Measurements from ENCODE around the gene SARS1.
"Not testable (repeated sequence)": the region's sequence is repeated elsewhere in the genome, so short reads cannot be mapped to it uniquely, and the experiment has no call there.

SARS1 gene

DNA sequence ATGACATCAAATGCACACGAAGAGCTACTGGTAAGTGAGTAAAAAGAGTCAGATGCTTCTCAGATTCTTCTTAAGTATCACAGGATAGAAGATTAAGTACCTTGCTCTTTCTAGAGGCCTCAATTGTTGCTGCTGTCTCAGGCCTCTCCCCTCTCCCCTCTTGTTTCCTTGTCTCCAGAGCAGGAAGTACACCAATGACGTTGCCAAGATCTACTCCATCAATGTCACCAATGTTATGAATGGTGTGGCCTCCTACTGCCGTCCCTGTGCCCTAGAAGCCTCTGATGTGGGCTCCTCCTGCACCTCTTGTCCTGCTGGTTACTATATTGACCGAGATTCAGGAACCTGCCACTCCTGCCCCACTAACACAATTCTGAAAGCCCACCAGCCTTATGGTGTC, 21.3 kb upstream of the SARS1 start:
- no peak for DNase-seq
- no peak for ATAC-seq

- ATAC-seq = peak; percentile 58
- peak; percentile 78 for DNase-seq
These were observed 19.8 kb upstream of the SARS1 start for GRCh38 chr1:109193653-109194590.

DNA sequence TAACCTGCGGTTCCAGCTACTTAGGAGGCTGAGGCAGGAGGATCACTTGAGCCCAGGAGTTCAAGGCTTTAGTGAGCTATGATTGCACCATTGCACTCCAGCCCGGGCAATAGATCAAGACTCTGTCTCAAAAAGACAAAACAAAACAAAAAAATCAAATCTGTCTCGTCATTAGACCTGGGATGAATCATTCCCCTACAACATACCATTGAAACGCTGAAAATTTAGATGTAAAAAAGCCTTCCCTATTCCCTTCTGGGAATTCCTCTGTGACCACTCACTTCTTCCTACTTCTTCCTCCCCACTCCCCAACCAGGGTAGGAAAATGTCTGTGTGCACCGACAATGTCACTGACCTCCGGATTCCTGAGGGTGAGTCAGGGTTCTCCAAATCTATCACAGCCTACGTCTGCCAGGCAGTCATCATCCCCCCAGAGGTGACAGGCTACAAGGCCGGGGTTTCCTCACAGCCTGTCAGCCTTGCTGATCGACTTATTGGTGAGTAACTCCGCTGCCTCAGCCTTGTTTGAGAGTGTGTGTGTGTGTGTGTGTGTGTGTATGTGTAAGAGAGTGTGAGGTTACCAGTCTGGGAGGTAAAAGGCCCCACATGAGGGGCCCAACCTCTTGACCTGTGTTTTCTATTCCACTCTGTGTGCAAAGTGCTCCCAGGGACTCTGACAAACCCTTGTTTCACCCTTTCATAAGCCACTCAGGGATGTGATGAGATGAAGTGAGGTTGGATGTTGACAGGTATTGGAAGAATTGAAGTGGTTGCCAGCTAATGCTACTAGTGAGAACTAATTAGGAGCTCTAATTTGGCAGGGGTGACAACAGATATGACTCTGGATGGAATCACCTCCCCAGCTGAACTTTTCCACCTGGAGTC, 16.3 kb upstream of the SARS1 start:
- DNase-seq = peak; percentile 20

GRCh38 chr1:109198043-109198695, 15.5 kb upstream of the SARS1 start:
- ATAC-seq = no peak
- DNase-seq = no peak

More for the DNA sequence above, 16.3 kb upstream of the SARS1 start:
- peak; percentile 70 for ATAC-seq

GRCh38 chr1:109198745-109199144, 15.0 kb upstream of the SARS1 start:
- ATAC-seq (no peak), DNase-seq (no peak)

- no peak for ATAC-seq
- peak; percentile 15 for DNase-seq
These were observed 14.0 kb upstream of the SARS1 start for GRCh38 chr1:109199710-109200109.

GRCh38 chr1:109201123-109201703, 12.5 kb upstream of the SARS1 start:
- peak; percentile 92 for ATAC-seq
- peak; percentile 82 for DNase-seq

DNA sequence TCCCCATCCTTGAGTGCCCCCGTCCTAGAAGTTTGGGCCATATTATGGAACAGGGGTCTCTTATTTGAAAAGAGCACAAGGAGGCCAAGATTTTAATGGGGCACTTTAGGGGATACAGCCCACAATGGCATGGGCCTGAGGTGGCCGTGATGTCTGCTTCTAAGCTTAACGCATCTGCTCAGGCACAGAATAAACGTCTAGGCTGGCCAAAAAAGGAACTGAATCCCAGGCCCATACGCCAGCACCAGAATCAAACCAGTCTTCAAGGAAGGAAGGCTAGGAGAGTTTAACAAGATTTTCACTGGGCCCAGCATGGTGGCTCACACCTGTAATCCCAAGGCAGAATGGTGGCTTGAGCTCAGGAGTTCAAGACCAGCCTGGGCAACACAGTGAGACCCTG, 9.2 kb upstream of the SARS1 start:
- ATAC-seq (no peak), DNase-seq (no peak)

DNA sequence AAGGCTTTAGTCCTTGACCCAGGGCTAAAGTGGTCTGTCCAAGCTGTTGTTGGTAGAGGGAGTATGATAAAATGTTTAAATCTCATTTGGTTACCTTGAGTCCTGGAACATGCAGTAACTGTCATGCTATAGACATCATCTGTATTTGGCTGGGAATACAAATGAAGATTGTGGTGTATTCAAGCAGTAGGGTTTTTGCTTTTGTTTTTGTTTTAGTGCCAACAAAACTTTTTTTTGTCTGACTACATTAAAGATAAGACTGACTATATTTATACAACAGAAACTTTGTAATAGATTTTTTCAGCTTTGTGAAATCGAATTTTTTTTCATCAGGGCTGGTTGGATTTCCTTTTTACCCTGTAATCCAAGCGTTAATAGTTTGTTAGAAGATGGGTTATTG, 7.4 kb upstream of the SARS1 start:
- ATAC-seq = no peak
- no peak for DNase-seq

- ATAC-seq (no peak), DNase-seq (no peak)
These were observed 6.1 kb upstream of the SARS1 start for GRCh38 chr1:109207467-109208103.

GRCh38 chr1:109208394-109208793, 5.3 kb upstream of the SARS1 start:
- DNase-seq (no peak), ATAC-seq (no peak)

DNA sequence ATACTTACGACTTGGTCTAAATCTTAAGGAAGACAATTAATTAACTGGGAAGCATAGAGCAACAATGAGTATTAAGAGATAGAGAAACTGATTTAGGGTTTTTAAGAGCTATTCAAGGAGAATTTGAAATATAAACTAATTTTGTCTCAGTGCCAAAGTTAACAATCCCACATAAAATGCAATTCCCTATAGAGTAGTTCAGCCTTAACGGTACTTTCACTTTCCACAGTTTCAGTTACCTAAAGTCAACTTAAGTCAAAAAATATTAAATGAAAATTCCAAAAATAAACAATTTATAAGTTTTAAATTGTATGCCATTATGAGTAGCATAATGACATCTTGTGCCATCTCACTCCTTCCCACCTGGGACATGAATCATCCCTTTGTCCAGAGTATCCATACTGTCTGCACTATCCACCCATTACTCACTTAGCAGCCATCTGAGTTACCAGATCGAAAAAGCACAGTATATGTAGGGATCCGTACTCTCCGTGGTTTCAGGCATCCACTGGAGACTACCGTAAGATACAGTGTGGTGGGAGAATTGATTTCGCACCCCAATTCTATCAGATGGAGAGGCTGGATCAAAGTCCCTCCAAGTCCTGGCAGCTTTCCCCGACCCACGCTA, 4.8 kb upstream of the SARS1 start:
- no peak for ATAC-seq
- DNase-seq = no peak

DNA sequence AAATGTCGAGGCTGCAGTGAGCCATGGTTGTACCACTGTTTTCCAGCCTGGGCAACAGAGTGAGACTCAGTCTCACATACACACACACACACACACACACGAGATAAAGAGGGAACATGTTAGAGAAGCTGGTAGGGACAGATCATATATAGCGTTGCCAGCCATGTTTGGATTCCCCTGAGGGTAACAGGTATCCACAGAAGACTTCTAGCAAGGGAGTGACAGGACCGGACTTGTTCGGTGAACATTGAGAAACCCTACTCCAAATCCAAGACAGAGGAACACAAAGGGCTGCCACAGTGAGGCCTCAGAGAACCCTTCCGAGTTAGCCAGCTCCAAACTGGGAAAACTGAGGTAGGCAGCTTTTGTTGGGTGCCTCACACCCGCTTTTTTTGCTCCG, 3.7 kb upstream of the SARS1 start:
- DNase-seq = no peak
- no peak for ATAC-seq

DNA sequence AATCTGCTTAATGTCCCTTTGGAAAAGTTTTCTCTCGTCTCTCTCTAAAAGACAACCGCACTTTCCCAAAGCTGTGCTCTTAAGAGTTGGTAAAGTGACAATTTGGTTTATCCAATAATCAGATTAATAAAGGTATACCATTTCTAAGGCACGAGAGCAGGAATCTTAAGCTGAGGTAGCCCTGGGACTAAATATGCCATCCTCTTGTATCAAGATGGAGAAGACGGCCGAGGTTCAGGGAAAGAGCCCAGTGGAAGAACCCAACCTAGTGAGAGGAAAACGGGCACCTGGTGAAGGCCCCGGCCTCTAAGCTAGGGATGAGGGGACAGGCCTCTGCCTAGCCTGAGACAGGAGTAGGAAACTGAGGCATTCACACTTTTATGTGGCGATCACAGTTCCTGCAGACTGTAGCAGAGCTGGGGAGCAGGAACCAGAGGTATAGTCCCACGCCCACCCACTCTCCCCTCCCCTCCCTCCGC, 334 bp upstream of the SARS1 start:
- no peak for DNase-seq
- no peak for ATAC-seq

DNA sequence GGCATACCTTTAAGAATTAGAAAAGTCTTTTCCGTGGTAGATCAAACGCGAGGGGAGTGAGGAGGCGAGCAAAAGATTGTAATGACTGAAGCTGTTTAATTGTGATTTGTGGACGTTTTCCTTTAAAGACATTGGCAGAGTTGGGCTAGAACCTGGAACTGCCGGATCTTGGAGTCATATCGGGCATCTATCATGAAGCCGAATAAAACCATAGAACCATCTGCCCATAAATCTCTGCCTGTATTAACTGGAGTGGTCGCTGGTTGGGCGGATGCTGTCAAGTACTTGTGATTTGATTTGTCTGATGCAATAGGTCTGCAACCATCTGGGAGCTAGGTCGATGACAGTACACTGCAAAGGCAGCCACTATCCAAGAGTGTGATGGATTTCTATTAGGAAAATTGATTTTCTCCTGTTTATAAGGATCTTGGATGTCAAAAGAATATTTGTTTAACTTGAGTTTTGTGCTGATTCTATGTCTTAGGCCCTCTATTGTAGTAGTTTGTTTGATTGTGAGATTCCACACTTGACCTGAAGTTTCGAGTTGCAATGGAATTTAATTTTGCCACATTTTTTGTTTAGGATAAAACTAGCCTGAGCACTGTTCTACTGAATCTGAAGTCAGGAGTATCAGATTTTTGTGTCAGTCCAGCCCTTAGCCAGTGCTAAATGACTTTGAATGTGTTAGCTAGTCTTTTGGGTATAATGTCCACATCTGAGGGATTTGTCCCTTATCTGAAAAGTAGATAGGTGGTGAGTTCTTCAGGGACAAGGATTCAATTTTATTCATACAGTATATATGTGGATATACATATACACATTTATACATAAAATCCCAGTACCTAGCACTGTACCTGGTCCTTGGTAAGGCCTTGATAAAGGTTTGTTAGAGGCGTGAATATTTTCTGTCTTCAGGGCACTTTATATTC, 1.2 kb downstream of the SARS1 start:
- peak; percentile 44 for DNase-seq
- peak; percentile 65 for ATAC-seq

GRCh38 chr1:109216662-109217061, 2.9 kb downstream of the SARS1 start:
- DNase-seq (no peak), ATAC-seq (no peak)

DNA sequence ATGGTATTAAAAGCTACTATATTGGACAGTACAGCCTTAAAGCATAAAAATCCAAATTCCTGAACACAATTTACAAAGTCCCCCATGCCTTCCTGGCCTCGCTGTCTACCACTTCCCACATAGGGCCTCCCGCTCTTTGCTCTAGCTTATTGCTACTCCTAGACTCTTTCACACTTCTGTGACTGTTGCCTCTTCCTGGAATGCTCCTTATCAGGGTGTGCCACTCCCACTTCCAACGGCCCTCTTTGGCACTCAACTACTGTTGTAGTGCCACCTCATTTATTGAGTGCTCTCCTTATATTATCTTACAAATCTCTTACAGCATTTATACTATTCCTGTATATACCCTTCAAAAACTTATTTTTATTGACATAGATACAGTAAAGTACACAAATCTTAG, 4.8 kb downstream of the SARS1 start:
- no peak for ATAC-seq
- DNase-seq = no peak

DNA sequence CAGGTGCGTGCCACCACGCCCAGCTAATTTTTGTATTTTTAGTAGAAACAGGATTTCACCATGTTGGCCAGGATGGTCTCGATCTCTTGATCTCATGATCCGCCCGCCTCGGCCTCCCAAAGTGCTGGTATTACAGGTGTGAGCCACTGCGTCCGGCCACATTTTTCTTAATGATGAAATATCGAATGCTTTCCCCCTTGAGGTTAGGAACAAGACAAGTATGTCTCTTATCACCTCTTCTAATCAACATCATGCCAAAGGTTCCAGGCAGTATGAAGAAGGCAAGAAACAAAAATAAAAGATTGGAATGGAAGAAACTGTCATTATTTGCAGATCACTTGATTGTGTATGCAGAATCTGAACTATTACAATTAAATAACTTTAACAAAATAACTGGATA, 7.5 kb downstream of the SARS1 start:
- not testable (repeated sequence) for DNase-seq, ATAC-seq

- DNase-seq = no peak
- ATAC-seq = no peak
These were observed 11.6 kb downstream of the SARS1 start for GRCh38 chr1:109225308-109225707.
